KMS-11 (cell line): ENCODE data around the gene ARHGAP8.

Source experiments
- H2AFZ ChIP-seq: fragments of 200-600 bp; sonication (generic); 2 replicates; pipeline ENCODE4 v1.6.1; 2016; ENCODE audit warnings: antibody characterized with exemption, mixed run types, low read depth
- H3K27ac ChIP-seq: fragments of 200-600 bp; sonication (generic); 2 replicates; pipeline ENCODE4 v1.6.1; 2016; ENCODE audit warnings: mild to moderate bottlenecking, mixed run types
- H3K27me3 ChIP-seq: fragments of 200-600 bp; sonication (generic); 2 replicates; pipeline ENCODE4 v1.6.1; 2017; ENCODE audit warnings: mild to moderate bottlenecking, low read depth, mixed run types, moderate library complexity; ENCODE audit not compliant: insufficient read depth
- H3K36me3 ChIP-seq: fragments of 200-600 bp; sonication (generic); 2 replicates; pipeline ENCODE4 v1.6.1; 2017; ENCODE audit warnings: mild to moderate bottlenecking, mixed run types; ENCODE audit not compliant: insufficient read depth
- H3K4me1 ChIP-seq: fragments of 200-600 bp; sonication (generic); 2 replicates; pipeline ENCODE4 v1.6.1; 2016; ENCODE audit warnings: mild to moderate bottlenecking, low read depth, mixed run types; ENCODE audit not compliant: poor library complexity, severe bottlenecking
- H3K4me2 ChIP-seq: fragments of 200-600 bp; sonication (generic); 2 replicates; pipeline ENCODE4 v1.7.0; 2016; ENCODE audit warnings: mild to moderate bottlenecking, mixed run types
- H3K4me3 ChIP-seq: fragments of 200-600 bp; sonication (generic); IDR thresholded peaks from 2 replicates; pipeline ENCODE4 v1.6.1; 2017; ENCODE audit warnings: low read depth, low read length, mixed read lengths; ENCODE audit not compliant: insufficient read depth
- H3K79me2 ChIP-seq: fragments of 200-600 bp; sonication (generic); 2 replicates; pipeline ENCODE4 v1.6.1; 2016; ENCODE audit warnings: low read depth, mixed run types; ENCODE audit not compliant: insufficient read depth
- H3K9ac ChIP-seq: fragments of 200-600 bp; sonication (generic); 2 replicates; pipeline ENCODE4 v1.6.1; 2016; ENCODE audit warnings: mild to moderate bottlenecking, mixed run types
- H4K20me1 ChIP-seq: fragments of 200-600 bp; sonication (generic); 2 replicates; pipeline ENCODE4 v1.6.1; 2016; ENCODE audit warnings: mild to moderate bottlenecking, mixed run types; ENCODE audit not compliant: insufficient read depth
- CTCF ChIP-seq: fragments of 200-600 bp; sonication (generic); conservative IDR thresholded peaks from 2 replicates; pipeline ENCODE4 v1.6.1; 2017; ENCODE audit warnings: low read depth, mild to moderate bottlenecking, antibody characterized with exemption, low read length, moderate library complexity, mixed read lengths

ARHGAP8 gene

GRCh38 chr22:44823806-44824205 lies 71.4 kb downstream of the ARHGAP8 start:
- Histone ChIP-seq H3K4me2 (no peak overlapping the region), H4K20me1 (no peaks in the 10 kb centered on the region), H3K36me3 (no peaks in the 10 kb centered on the region), H3K27ac (no peak overlapping the region), H3K4me1 (no peaks in the 10 kb centered on the region), H3K9ac (no peak overlapping the region), H3K27me3 (peaks cover 6% of the 10 kb centered on the region; the same call in 1 of the 2 replicates), H3K4me3 (no peak overlapping the region), H2AFZ (no peak overlapping the region), H3K79me2 (no peaks in the 10 kb centered on the region)
- no peak for TF ChIP-seq CTCF

- no peak overlapping the region for H3K4me2 ChIP-seq
- TF ChIP-seq CTCF = no peak
These were observed 71.9 kb downstream of the ARHGAP8 start for GRCh38 chr22:44824271-44824670.

GRCh38 chr22:44825310-44826150 lies 73.2 kb downstream of the ARHGAP8 start:
- Histone ChIP-seq H3K27ac (no peak overlapping the region), H3K27me3 (peaks cover 6% of the 10 kb centered on the region; the same call in 1 of the 2 replicates), H4K20me1 (no peaks in the 10 kb centered on the region), H3K4me3 (no peak overlapping the region), H3K9ac (no peak overlapping the region), H3K4me2 (no peak overlapping the region), H3K4me1 (no peaks in the 10 kb centered on the region), H3K79me2 (no peaks in the 10 kb centered on the region), H2AFZ (no peak overlapping the region), H3K36me3 (no peaks in the 10 kb centered on the region)
- no peak for TF ChIP-seq CTCF

More at GRCh38 chr22:44824271-44824670, 71.9 kb downstream of the ARHGAP8 start:
- no peaks in the 10 kb centered on the region for H4K20me1 ChIP-seq
- H2AFZ ChIP-seq = no peak overlapping the region
- no peak overlapping the region for H3K4me3 ChIP-seq
- no peaks in the 10 kb centered on the region for H3K36me3 ChIP-seq
- H3K27ac ChIP-seq = no peak overlapping the region
- H3K27me3 ChIP-seq = peaks cover 6% of the 10 kb centered on the region; the same call in 1 of the 2 replicates
- no peaks in the 10 kb centered on the region for H3K4me1 ChIP-seq
- H3K79me2 ChIP-seq = no peaks in the 10 kb centered on the region
- H3K9ac ChIP-seq = no peak overlapping the region

GRCh38 chr22:44827666-44828190 lies 75.4 kb downstream of the ARHGAP8 start:
- H3K27ac ChIP-seq = no peak overlapping the region
- no peaks in the 10 kb centered on the region for H3K4me1 ChIP-seq
- H3K27me3 ChIP-seq = peaks cover 11% of the 10 kb centered on the region; the same call in 1 of the 2 replicates
- H2AFZ ChIP-seq = no peak overlapping the region
- H4K20me1 ChIP-seq = no peaks in the 10 kb centered on the region
- no peak overlapping the region for H3K9ac ChIP-seq
- TF ChIP-seq CTCF = no peak
- no peaks in the 10 kb centered on the region for H3K79me2 ChIP-seq
- H3K36me3 ChIP-seq = no peaks in the 10 kb centered on the region
- no peak overlapping the region for H3K4me2 ChIP-seq
- no peak overlapping the region for H3K4me3 ChIP-seq
